Islet of Langerhans (tissue), 1 donor: ENCODE measurements around the gene DAB2IP.

Experiments used
- FAIRE-seq: peaks from one replicate; lab custom pipeline; 2011; peaks lifted over from hg19 to GRCh38; lab: Jason Lieb, UNC

DAB2IP gene

GRCh38 chr9:121645003-121645402 lies 6.4 kb upstream of the DAB2IP start:
- FAIRE-seq: no peak

GRCh38 chr9:121645853-121646807 lies 5.3 kb upstream of the DAB2IP start:
- no peak for FAIRE-seq

GRCh38 chr9:121646992-121647391 lies 4.4 kb upstream of the DAB2IP start:
- no peak for FAIRE-seq

GRCh38 chr9:121648172-121648571 lies 3.3 kb upstream of the DAB2IP start:
- no peak for FAIRE-seq

GRCh38 chr9:121648799-121649198 lies 2.6 kb upstream of the DAB2IP start:
- no peak for FAIRE-seq

GRCh38 chr9:121649476-121650216 lies 1.8 kb upstream of the DAB2IP start:
- no peak for FAIRE-seq

GRCh38 chr9:121650217-121651007 lies 1.0 kb upstream of the DAB2IP start:
- no peak for FAIRE-seq

- FAIRE-seq: no peak
Measured at GRCh38 chr9:121651008-121651294, 483 bp upstream of the DAB2IP start.

- no peak for FAIRE-seq
Measured at GRCh38 chr9:121652021-121652837, 795 bp downstream of the DAB2IP start.

- FAIRE-seq: no peak
Measured at GRCh38 chr9:121652838-121653231, 1.4 kb downstream of the DAB2IP start.

GRCh38 chr9:121654499-121655140 lies 3.2 kb downstream of the DAB2IP start:
- no peak for FAIRE-seq

- FAIRE-seq: no peak
Measured at GRCh38 chr9:121655231-121655755, 3.9 kb downstream of the DAB2IP start.

- no peak for FAIRE-seq
Measured at GRCh38 chr9:121656941-121657470, 5.6 kb downstream of the DAB2IP start.

- no peak for FAIRE-seq
Measured at GRCh38 chr9:121658166-121658565, 6.7 kb downstream of the DAB2IP start.

- FAIRE-seq: no peak
Measured at GRCh38 chr9:121658591-121658990, 7.2 kb downstream of the DAB2IP start.

GRCh38 chr9:121660367-121660766 lies 8.9 kb downstream of the DAB2IP start:
- no peak for FAIRE-seq

- FAIRE-seq: no peak
Measured at GRCh38 chr9:121660876-121661275, 9.4 kb downstream of the DAB2IP start.

- FAIRE-seq: no peak
Measured at GRCh38 chr9:121661328-121661727, 9.9 kb downstream of the DAB2IP start.

- FAIRE-seq: no peak
Measured at GRCh38 chr9:121662359-121662758, 10.9 kb downstream of the DAB2IP start.

GRCh38 chr9:121662891-121663580 lies 11.6 kb downstream of the DAB2IP start:
- no peak for FAIRE-seq
